Lower lobe of right lung (tissue), 2 donors: ENCODE data around the gene FZD7. TPM values are rescaled to one million over a fixed set of nuclear protein-coding genes. Genes with fewer than 3 reads are reported as not detected.

Experiments used
- ATAC-seq, 2 donors: fragments of 200-7000 bp; cut with Tn5 transposase; one replicate each; pipeline ENCODE4 v1.9.1; 2020 to 2022; ENCODE audit warnings: mild to moderate bottlenecking in 2 of 2, moderate library complexity in 2 of 2
- DNase-seq: peaks from one replicate; pipeline ENCODE4 v3.0.0-alpha.2; 2020
- H3K27ac ChIP-seq: fragments of 200-600 bp; one replicate; pipeline ENCODE4 v1.8.0; 2022
- H3K27me3 ChIP-seq: fragments of 200-600 bp; one replicate; pipeline ENCODE4 v1.8.0; 2022; ENCODE audit warnings: low read depth
- H3K36me3 ChIP-seq: fragments of 200-600 bp; one replicate; pipeline ENCODE4 v1.8.0; 2022; ENCODE audit warnings: mild to moderate bottlenecking
- H3K4me1 ChIP-seq: fragments of 200-600 bp; one replicate; pipeline ENCODE4 v1.8.0; 2022
- H3K4me3 ChIP-seq: fragments of 200-600 bp; one replicate; pipeline ENCODE4 v1.8.0; 2022; ENCODE audit warnings: mild to moderate bottlenecking
- H3K9me3 ChIP-seq: fragments of 200-600 bp; one replicate; pipeline ENCODE4 v1.8.0; 2022
- intact Hi-C: fragments of 100-400 bp; cut with DNase I; formaldehyde crosslinking; loops from one replicate; pipeline ENCODE4 v1.11.0; 2022
- total RNA-seq: library from RNA; stranded (reverse); fragmentation: NEBNext Ultra II Directional; extraction: Animal tissue kit (Norgen Biotek cat#: 25700); gene quantifications from one replicate; pipeline ENCODE4 v1.2.1, GENCODE V29; 2021
- TF ChIP-seq, protein P1 (sequence below): fragments of 200-600 bp; IDR thresholded peaks from one replicate; pipeline ENCODE4 v1.8.0; 2022; ENCODE audit warnings: antibody characterized with exemption, mild to moderate bottlenecking
- donor health status: DM: no; HTN: yes; CAD: no; lungs with severe emphysema.

The FZD7 gene
- total RNA-seq, 1 donor from 2014 or later = 15.2 TPM

DNA sequence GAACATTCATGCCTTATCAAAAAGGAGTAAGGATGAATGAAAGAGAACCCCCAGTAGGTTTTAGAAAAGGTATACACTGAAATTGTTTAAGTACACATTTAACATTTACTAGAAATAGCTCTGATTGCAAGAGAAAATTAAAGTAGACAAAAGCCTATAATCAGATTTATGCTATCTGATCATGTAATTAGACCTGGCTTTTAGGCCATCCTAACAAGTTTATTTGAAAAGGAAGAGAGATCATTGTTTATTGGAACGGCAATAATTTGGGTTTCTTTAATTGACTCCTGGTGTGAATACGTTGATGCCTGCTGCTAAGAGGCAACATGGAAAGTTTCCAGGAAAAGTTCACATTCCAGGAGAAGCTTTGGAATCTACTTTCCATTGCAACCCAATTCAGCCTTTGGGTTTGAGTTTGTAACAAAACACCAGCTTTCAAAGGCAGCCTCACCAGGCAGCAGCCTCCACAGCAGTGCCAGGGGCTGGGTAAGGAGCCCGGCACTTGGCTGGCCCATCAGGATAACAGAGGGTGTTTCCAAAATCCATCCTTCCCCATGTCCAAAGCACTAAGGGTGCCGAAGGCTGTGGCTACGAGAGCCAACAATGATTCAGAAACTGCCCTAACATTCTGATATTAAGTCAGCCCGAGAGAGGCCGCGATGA, 18.0 kb downstream of the FZD7 start:
- Histone ChIP-seq H3K4me3 (no peak overlapping the region), H3K36me3 (no peaks in the 10 kb centered on the region), H3K27ac (no peak overlapping the region), H3K27me3 (no peaks in the 10 kb centered on the region), H3K9me3 (no peaks in the 10 kb centered on the region), H3K4me1 (no peaks in the 10 kb centered on the region)
- intact Hi-C loops = no loop called here
- ATAC-seq (no peak), DNase-seq (no peak)
- TF ChIP-seq, protein P1, sequence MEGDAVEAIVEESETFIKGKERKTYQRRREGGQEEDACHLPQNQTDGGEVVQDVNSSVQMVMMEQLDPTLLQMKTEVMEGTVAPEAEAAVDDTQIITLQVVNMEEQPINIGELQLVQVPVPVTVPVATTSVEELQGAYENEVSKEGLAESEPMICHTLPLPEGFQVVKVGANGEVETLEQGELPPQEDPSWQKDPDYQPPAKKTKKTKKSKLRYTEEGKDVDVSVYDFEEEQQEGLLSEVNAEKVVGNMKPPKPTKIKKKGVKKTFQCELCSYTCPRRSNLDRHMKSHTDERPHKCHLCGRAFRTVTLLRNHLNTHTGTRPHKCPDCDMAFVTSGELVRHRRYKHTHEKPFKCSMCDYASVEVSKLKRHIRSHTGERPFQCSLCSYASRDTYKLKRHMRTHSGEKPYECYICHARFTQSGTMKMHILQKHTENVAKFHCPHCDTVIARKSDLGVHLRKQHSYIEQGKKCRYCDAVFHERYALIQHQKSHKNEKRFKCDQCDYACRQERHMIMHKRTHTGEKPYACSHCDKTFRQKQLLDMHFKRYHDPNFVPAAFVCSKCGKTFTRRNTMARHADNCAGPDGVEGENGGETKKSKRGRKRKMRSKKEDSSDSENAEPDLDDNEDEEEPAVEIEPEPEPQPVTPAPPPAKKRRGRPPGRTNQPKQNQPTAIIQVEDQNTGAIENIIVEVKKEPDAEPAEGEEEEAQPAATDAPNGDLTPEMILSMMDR = no peak

DNA sequence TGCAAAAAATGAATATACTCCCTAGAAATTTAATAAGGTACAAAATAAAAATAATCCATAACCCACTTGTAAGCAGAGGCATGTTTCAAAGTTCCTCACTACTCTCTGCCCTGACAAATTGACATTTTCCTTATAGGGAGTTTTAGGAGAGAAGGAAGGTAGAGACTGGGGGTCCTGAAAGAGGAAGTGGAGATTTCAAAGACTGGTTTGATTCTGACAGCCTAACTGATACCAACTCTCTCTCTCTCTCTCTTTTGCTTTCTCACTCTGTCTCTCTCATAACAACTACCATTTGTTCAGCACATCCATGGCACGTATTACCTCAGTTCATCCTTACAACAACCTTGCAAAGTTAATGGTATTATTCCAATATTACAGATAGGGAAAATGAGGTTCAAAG, 18.6 kb downstream of the FZD7 start:
- Histone ChIP-seq H3K4me3 (no peak overlapping the region), H3K27me3 (no peaks in the 10 kb centered on the region), H3K4me1 (no peaks in the 10 kb centered on the region), H3K36me3 (no peaks in the 10 kb centered on the region), H3K27ac (no peak overlapping the region), H3K9me3 (no peaks in the 10 kb centered on the region)
- intact Hi-C loops = no loop called here
- ATAC-seq (no peak), DNase-seq (no peak)
- TF ChIP-seq, protein P1 = no peak

DNA sequence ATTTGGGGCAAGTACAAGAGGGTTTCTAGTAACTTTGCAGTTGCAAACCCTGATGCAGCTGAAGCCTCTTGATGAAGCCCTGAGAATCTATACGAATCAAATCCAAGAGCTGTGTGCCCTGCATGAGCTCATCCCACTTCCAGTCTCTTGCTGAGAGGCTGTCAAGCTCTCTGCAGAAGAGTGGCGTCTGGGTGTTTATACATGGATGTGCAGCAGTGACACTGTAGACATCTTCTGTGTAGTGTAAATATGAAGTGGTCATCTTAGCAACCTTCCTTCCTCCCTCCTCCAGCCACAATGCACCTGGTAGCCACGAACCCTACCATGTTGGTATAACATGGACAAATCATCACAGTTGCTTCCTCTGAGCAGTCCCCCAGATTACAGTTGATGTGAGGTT, 21.0 kb downstream of the FZD7 start:
- H3K27ac ChIP-seq = no peak overlapping the region
- no peaks in the 10 kb centered on the region for H3K9me3 ChIP-seq
- no peaks in the 10 kb centered on the region for H3K4me1 ChIP-seq
- TF ChIP-seq, protein P1 = no peak
- intact Hi-C loops = no loop called here
- H3K4me3 ChIP-seq = no peak overlapping the region
- H3K36me3 ChIP-seq = no peaks in the 10 kb centered on the region
- ATAC-seq (no peak), DNase-seq (no peak)
- no peaks in the 10 kb centered on the region for H3K27me3 ChIP-seq

DNA sequence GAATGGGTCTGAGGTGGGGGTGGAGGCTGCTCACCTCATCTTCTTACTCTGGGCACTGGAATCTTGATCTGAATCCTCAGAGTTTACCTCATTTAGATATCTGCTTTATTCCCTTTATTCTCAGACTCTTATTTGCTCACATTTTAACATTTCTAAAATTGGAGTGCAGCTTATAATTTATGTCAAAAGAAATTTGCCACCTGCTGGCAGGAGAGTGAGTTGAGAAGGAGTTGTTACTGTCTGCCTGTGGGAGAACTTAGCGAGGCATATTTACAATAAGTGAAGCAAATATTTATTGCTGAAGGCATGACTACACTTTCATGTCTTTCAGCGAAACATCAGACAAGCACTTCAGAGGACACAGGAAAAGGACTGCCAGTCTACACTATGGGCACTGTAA, 23.0 kb downstream of the FZD7 start:
- TF ChIP-seq, protein P1 = peak; percentile 19
- H3K4me3 ChIP-seq = no peak overlapping the region
- ATAC-seq = no peak
- H3K4me1 ChIP-seq = no peaks in the 10 kb centered on the region
- H3K27me3 ChIP-seq = no peaks in the 10 kb centered on the region
- DNase-seq = no peak
- H3K27ac ChIP-seq = no peak overlapping the region
- no peaks in the 10 kb centered on the region for H3K9me3 ChIP-seq
- intact Hi-C loops = no loop called here
- H3K36me3 ChIP-seq = no peaks in the 10 kb centered on the region

DNA sequence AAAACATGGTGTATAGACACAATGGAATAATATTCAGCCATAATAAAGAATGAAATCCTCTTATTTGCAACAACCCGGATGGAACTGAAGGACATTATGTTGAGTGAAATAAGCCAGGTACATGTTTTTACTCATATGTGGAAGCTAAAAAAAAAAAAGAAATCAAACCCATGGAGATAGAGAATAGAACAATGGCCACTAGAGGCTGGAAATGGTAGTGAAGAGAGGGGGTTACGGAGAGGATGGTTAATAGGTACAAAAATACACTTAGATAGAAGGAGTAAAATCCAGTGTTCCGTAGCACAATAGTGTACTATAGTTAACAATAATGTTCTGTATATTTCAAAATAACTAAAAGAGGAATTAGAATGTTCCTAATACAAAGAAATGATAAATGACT, 26.6 kb downstream of the FZD7 start:
- TF ChIP-seq, protein P1 = no peak
- DNase-seq (no peak), ATAC-seq (no peak)

More for the DNA sequence above, 26.6 kb downstream of the FZD7 start:
- Histone ChIP-seq H3K36me3 (no peaks in the 10 kb centered on the region), H3K27me3 (no peaks in the 10 kb centered on the region), H3K4me1 (peaks cover 11% of the 10 kb centered on the region), H3K27ac (no peak overlapping the region), H3K4me3 (no peak overlapping the region), H3K9me3 (no peaks in the 10 kb centered on the region)
- intact Hi-C loops = no loop called here
